Right ventricle myocardium superior (tissue), 1 donor: ENCODE data around the gene DDX4. TPM values are rescaled to one million over a fixed set of nuclear protein-coding genes. Genes with fewer than 3 reads are reported as not detected.
"Not testable (repeated sequence)": the region's sequence is repeated elsewhere in the genome, so short reads cannot be mapped to it uniquely, and the experiment has no call there.

ENCODE experiments used
- ATAC-seq: fragments of 200-7000 bp; cut with Tn5 transposase; one replicate; pipeline ENCODE4 v1.9.1; 2020; ENCODE audit warnings: mild to moderate bottlenecking; ENCODE audit not compliant: poor library complexity
- DNase-seq: peaks from one replicate; pipeline ENCODE4 v3.0.0-alpha.2; 2020
- intact Hi-C: fragments of 100-400 bp; cut with DNase I; formaldehyde crosslinking; loops from one replicate; pipeline ENCODE4 v1.11.2; 2022
- total RNA-seq: library from RNA; stranded (reverse); fragmentation: NEBNext Ultra II Directional; extraction: Animal tissue kit (Norgen Biotek cat#: 25700); gene quantifications from one replicate; pipeline ENCODE4 v1.2.1, GENCODE V29; 2021
- donor health status: DM: no; HTN: yes; CAD: no; lungs with severe emphysema.

DDX4 gene
- total RNA-seq, 1 donor from 2014 or later: not detected

GRCh38 chr5:55777332-55777731 lies 39.5 kb downstream of the DDX4 start:
- DNase-seq (no peak), ATAC-seq (no peak)
- intact Hi-C loops: no loop called here

GRCh38 chr5:55800924-55801323 lies 63.1 kb downstream of the DDX4 start:
- ATAC-seq (no peak), DNase-seq (no peak)
- intact Hi-C loops: no loop called here

GRCh38 chr5:55808814-55809213 lies 71.0 kb downstream of the DDX4 start:
- intact Hi-C loops, DNase-seq, ATAC-seq: not testable (repeated sequence)

- DNase-seq, ATAC-seq, intact Hi-C loops: not testable (repeated sequence)
Measured at GRCh38 chr5:55815939-55816338, 78.1 kb downstream of the DDX4 start.

GRCh38 chr5:55816342-55816741 lies 78.5 kb downstream of the DDX4 start:
- intact Hi-C loops: no loop called here
- ATAC-seq (no peak), DNase-seq (no peak)

GRCh38 chr5:55817030-55817429 lies 79.2 kb downstream of the DDX4 start:
- ATAC-seq (no peak), DNase-seq (no peak)
- intact Hi-C loops: no loop called here

GRCh38 chr5:55820488-55820887 lies 82.6 kb downstream of the DDX4 start:
- ATAC-seq (no peak), DNase-seq (no peak)
- intact Hi-C loops: no loop called here

GRCh38 chr5:55821731-55822512 lies 84.1 kb downstream of the DDX4 start:
- DNase-seq: peak; percentile 40
- peak; percentile 69 for ATAC-seq
- intact Hi-C loops: no loop called here

GRCh38 chr5:55823151-55823796 lies 85.4 kb downstream of the DDX4 start:
- ATAC-seq (no peak), DNase-seq (no peak)
- intact Hi-C loops: no loop called here

- intact Hi-C loops: no loop called here
- DNase-seq: no peak
- no peak for ATAC-seq
Measured at GRCh38 chr5:55829956-55830355, 92.1 kb downstream of the DDX4 start.

GRCh38 chr5:55832446-55832845 lies 94.6 kb downstream of the DDX4 start:
- intact Hi-C loops: no loop called here
- DNase-seq (no peak), ATAC-seq (no peak)

GRCh38 chr5:55836191-55836590 lies 98.3 kb downstream of the DDX4 start:
- ATAC-seq: no peak
- intact Hi-C loops: no loop called here
- no peak for DNase-seq

GRCh38 chr5:55841976-55842375 lies 104.1 kb downstream of the DDX4 start:
- ATAC-seq (no peak), DNase-seq (no peak)
- intact Hi-C loops: no loop called here

- ATAC-seq: no peak
- intact Hi-C loops: no loop called here
- no peak for DNase-seq
Measured at GRCh38 chr5:55847837-55848236, 110.0 kb downstream of the DDX4 start.

- intact Hi-C loops: no loop called here
- ATAC-seq (no peak), DNase-seq (no peak)
Measured at GRCh38 chr5:55848783-55849182, 110.9 kb downstream of the DDX4 start.

GRCh38 chr5:55850839-55851674 lies 113.2 kb downstream of the DDX4 start, which contains the start of gene IL31RA:
Gene IL31RA, plus strand, starts transcription at chr5:55851357. Its CDS starts 214 bp downstream, at chr5:55851571.
- ATAC-seq (no peak), DNase-seq (no peak)
- intact Hi-C loops: no loop called here

- intact Hi-C loops: no loop called here
- ATAC-seq (no peak), DNase-seq (no peak)
Measured at GRCh38 chr5:55851675-55851979, 113.8 kb downstream of the DDX4 start.

GRCh38 chr5:55852503-55852902 lies 114.6 kb downstream of the DDX4 start:
- no peak for DNase-seq
- ATAC-seq: no peak
- intact Hi-C loops: no loop called here

- no peak for DNase-seq
- no peak for ATAC-seq
- intact Hi-C loops: no loop called here
Measured at GRCh38 chr5:55853041-55853670, 115.3 kb downstream of the DDX4 start.
